ENCODE results near the gene CHRNA3.

CHRNA3 gene

GRCh38 chr15:78636378-78636859 lies 15.6 kb upstream of the CHRNA3 start:
- no peaks in the 10 kb centered on the region for H3K4me1 ChIP-seq (ENCODE audit: control insufficient read depth, insufficient read depth, low read length, unreplicated experiment)
- 0 out of 2 replicates have a peak, but pooled peaks cover 22% of the 10 kb centered on the region for H3K27me3 ChIP-seq (ENCODE audit: insufficient read depth, low read length)
- H3K4me3 ChIP-seq (ENCODE audit: low read depth, low read length) = no peak overlapping the region
- no peak overlapping the region for H3K27ac ChIP-seq (ENCODE audit: low read depth, low read length)
- H3K36me3 ChIP-seq (ENCODE audit: insufficient read depth, low read length) = no peaks in the 10 kb centered on the region
- no peaks in the 10 kb centered on the region for H3K79me2 ChIP-seq (ENCODE audit: control insufficient read depth, insufficient read depth, low read length, unreplicated experiment)
- H2AFZ ChIP-seq (ENCODE audit: low read length, unreplicated experiment) = no peak overlapping the region

- Histone ChIP-seq H3K36me3 (ENCODE audit: insufficient read depth, low read length) (no peaks in the 10 kb centered on the region), H3K4me1 (ENCODE audit: control insufficient read depth, insufficient read depth, low read length, unreplicated experiment) (no peaks in the 10 kb centered on the region), H2AFZ (ENCODE audit: low read length, unreplicated experiment) (no peak overlapping the region), H3K79me2 (ENCODE audit: control insufficient read depth, insufficient read depth, low read length, unreplicated experiment) (no peaks in the 10 kb centered on the region), H3K27ac (ENCODE audit: low read depth, low read length) (no peak overlapping the region), H3K4me3 (ENCODE audit: low read depth, low read length) (no peak overlapping the region), H3K27me3 (ENCODE audit: insufficient read depth, low read length) (0 out of 2 replicates have a peak, but pooled peaks cover 15% of the 10 kb centered on the region)
These were observed 14.6 kb upstream of the CHRNA3 start for GRCh38 chr15:78635346-78635745.

- no peaks in the 10 kb centered on the region for H3K36me3 ChIP-seq (ENCODE audit: insufficient read depth, low read length)
These were observed 13.7 kb upstream of the CHRNA3 start for GRCh38 chr15:78634210-78635145.

GRCh38 chr15:78633348-78633747 lies 12.6 kb upstream of the CHRNA3 start:
- peaks cover 23% of the 10 kb centered on the region for H3K27me3 ChIP-seq (ENCODE audit: insufficient read depth, low read length)
- H3K36me3 ChIP-seq (ENCODE audit: insufficient read depth, low read length) = no peaks in the 10 kb centered on the region
- H3K4me1 ChIP-seq (ENCODE audit: control insufficient read depth, insufficient read depth, low read length, unreplicated experiment) = no peaks in the 10 kb centered on the region
- H3K27ac ChIP-seq (ENCODE audit: low read depth, low read length) = no peak overlapping the region
- H2AFZ ChIP-seq (ENCODE audit: low read length, unreplicated experiment) = no peak overlapping the region
- H3K79me2 ChIP-seq (ENCODE audit: control insufficient read depth, insufficient read depth, low read length, unreplicated experiment) = no peaks in the 10 kb centered on the region
- H3K4me3 ChIP-seq (ENCODE audit: low read depth, low read length) = no peak overlapping the region

More at GRCh38 chr15:78634210-78635145, 13.7 kb upstream of the CHRNA3 start:
- no peak overlapping the region for H3K27ac ChIP-seq (ENCODE audit: low read depth, low read length)
- H3K79me2 ChIP-seq (ENCODE audit: control insufficient read depth, insufficient read depth, low read length, unreplicated experiment) = no peaks in the 10 kb centered on the region
- H2AFZ ChIP-seq (ENCODE audit: low read length, unreplicated experiment) = no peak overlapping the region
- H3K27me3 ChIP-seq (ENCODE audit: insufficient read depth, low read length) = peaks cover 11% of the 10 kb centered on the region; the same call in 1 of the 2 replicates
- no peak overlapping the region for H3K4me3 ChIP-seq (ENCODE audit: low read depth, low read length)
- no peaks in the 10 kb centered on the region for H3K4me1 ChIP-seq (ENCODE audit: control insufficient read depth, insufficient read depth, low read length, unreplicated experiment)

- H3K4me1 ChIP-seq (ENCODE audit: control insufficient read depth, insufficient read depth, low read length, unreplicated experiment) = no peaks in the 10 kb centered on the region
- H2AFZ ChIP-seq (ENCODE audit: low read length, unreplicated experiment) = no peak overlapping the region
- no peaks in the 10 kb centered on the region for H3K36me3 ChIP-seq (ENCODE audit: insufficient read depth, low read length)
- no peak overlapping the region for H3K27ac ChIP-seq (ENCODE audit: low read depth, low read length)
- no peaks in the 10 kb centered on the region for H3K79me2 ChIP-seq (ENCODE audit: control insufficient read depth, insufficient read depth, low read length, unreplicated experiment)
- H3K4me3 ChIP-seq (ENCODE audit: low read depth, low read length) = no peak overlapping the region
- H3K27me3 ChIP-seq (ENCODE audit: insufficient read depth, low read length) = peaks cover 41% of the 10 kb centered on the region
These were observed 10.3 kb upstream of the CHRNA3 start for GRCh38 chr15:78630886-78631633.

- Histone ChIP-seq H3K4me1 (ENCODE audit: control insufficient read depth, insufficient read depth, low read length, unreplicated experiment) (no peaks in the 10 kb centered on the region), H3K79me2 (ENCODE audit: control insufficient read depth, insufficient read depth, low read length, unreplicated experiment) (no peaks in the 10 kb centered on the region), H3K27me3 (ENCODE audit: insufficient read depth, low read length) (peaks cover 45% of the 10 kb centered on the region), H3K36me3 (ENCODE audit: insufficient read depth, low read length) (no peaks in the 10 kb centered on the region), H3K4me3 (ENCODE audit: low read depth, low read length) (no peak overlapping the region), H3K27ac (ENCODE audit: low read depth, low read length) (no peak overlapping the region), H2AFZ (ENCODE audit: low read length, unreplicated experiment) (no peak overlapping the region)
These were observed 8.9 kb upstream of the CHRNA3 start for GRCh38 chr15:78629716-78630065.

- Histone ChIP-seq H3K4me3 (ENCODE audit: low read depth, low read length) (no peak overlapping the region), H3K27me3 (ENCODE audit: insufficient read depth, low read length) (peaks cover 46% of the 10 kb centered on the region), H3K27ac (ENCODE audit: low read depth, low read length) (no peak overlapping the region), H3K4me1 (ENCODE audit: control insufficient read depth, insufficient read depth, low read length, unreplicated experiment) (no peaks in the 10 kb centered on the region), H3K36me3 (ENCODE audit: insufficient read depth, low read length) (no peaks in the 10 kb centered on the region), H3K79me2 (ENCODE audit: control insufficient read depth, insufficient read depth, low read length, unreplicated experiment) (no peaks in the 10 kb centered on the region), H2AFZ (ENCODE audit: low read length, unreplicated experiment) (no peak overlapping the region)
These were observed 8.4 kb upstream of the CHRNA3 start for GRCh38 chr15:78629031-78629715.

- Histone ChIP-seq H3K4me3 (ENCODE audit: low read depth, low read length) (no peak overlapping the region), H3K79me2 (ENCODE audit: control insufficient read depth, insufficient read depth, low read length, unreplicated experiment) (no peaks in the 10 kb centered on the region), H3K27ac (ENCODE audit: low read depth, low read length) (no peak overlapping the region), H3K4me1 (ENCODE audit: control insufficient read depth, insufficient read depth, low read length, unreplicated experiment) (no peaks in the 10 kb centered on the region), H3K27me3 (ENCODE audit: insufficient read depth, low read length) (peaks cover 50% of the 10 kb centered on the region), H2AFZ (ENCODE audit: low read length, unreplicated experiment) (no peak overlapping the region), H3K36me3 (ENCODE audit: insufficient read depth, low read length) (no peaks in the 10 kb centered on the region)
These were observed 7.4 kb upstream of the CHRNA3 start for GRCh38 chr15:78628227-78628626.

GRCh38 chr15:78627348-78627747 lies 6.6 kb upstream of the CHRNA3 start:
- H3K36me3 ChIP-seq (ENCODE audit: insufficient read depth, low read length) = no peaks in the 10 kb centered on the region
- H3K4me1 ChIP-seq (ENCODE audit: control insufficient read depth, insufficient read depth, low read length, unreplicated experiment) = no peaks in the 10 kb centered on the region
- no peak overlapping the region for H3K27ac ChIP-seq (ENCODE audit: low read depth, low read length)
- H2AFZ ChIP-seq (ENCODE audit: low read length, unreplicated experiment) = no peak overlapping the region
- H3K4me3 ChIP-seq (ENCODE audit: low read depth, low read length) = no peak overlapping the region
- H3K79me2 ChIP-seq (ENCODE audit: control insufficient read depth, insufficient read depth, low read length, unreplicated experiment) = no peaks in the 10 kb centered on the region
- H3K27me3 ChIP-seq (ENCODE audit: insufficient read depth, low read length) = peaks cover 53% of the 10 kb centered on the region

- H3K79me2 ChIP-seq (ENCODE audit: control insufficient read depth, insufficient read depth, low read length, unreplicated experiment) = no peaks in the 10 kb centered on the region
- no peaks in the 10 kb centered on the region for H3K36me3 ChIP-seq (ENCODE audit: insufficient read depth, low read length)
- H3K4me1 ChIP-seq (ENCODE audit: control insufficient read depth, insufficient read depth, low read length, unreplicated experiment) = no peaks in the 10 kb centered on the region
- no peak overlapping the region for H2AFZ ChIP-seq (ENCODE audit: low read length, unreplicated experiment)
- no peak overlapping the region for H3K4me3 ChIP-seq (ENCODE audit: low read depth, low read length)
- H3K27ac ChIP-seq (ENCODE audit: low read depth, low read length) = no peak overlapping the region
- H3K27me3 ChIP-seq (ENCODE audit: insufficient read depth, low read length) = peaks cover 61% of the 10 kb centered on the region
These were observed 5.7 kb upstream of the CHRNA3 start for GRCh38 chr15:78626381-78626995.
